ENCODE data around the gene PIK3C2G.

The PIK3C2G gene

GRCh38 chr12:18427520-18427919, 166.2 kb downstream of the PIK3C2G start:
- DNase-seq, result no peak

GRCh38 chr12:18428416-18428815, 167.1 kb downstream of the PIK3C2G start:
- no peak for DNase-seq

- no peak for DNase-seq
These were observed 168.0 kb downstream of the PIK3C2G start for GRCh38 chr12:18429366-18429765.

GRCh38 chr12:18430425-18431048, 169.2 kb downstream of the PIK3C2G start:
- peak; percentile 3 for DNase-seq

GRCh38 chr12:18431771-18432170, 170.5 kb downstream of the PIK3C2G start:
- DNase-seq, result no peak

- DNase-seq, result no peak
These were observed 170.9 kb downstream of the PIK3C2G start for GRCh38 chr12:18432206-18432605.

GRCh38 chr12:18436170-18436569, 174.9 kb downstream of the PIK3C2G start:
- DNase-seq, result no peak

- no peak for DNase-seq
These were observed 178.2 kb downstream of the PIK3C2G start for GRCh38 chr12:18439541-18439940.

- peak; percentile 35 for DNase-seq
These were observed 182.6 kb downstream of the PIK3C2G start for GRCh38 chr12:18443768-18444437.

GRCh38 chr12:18446061-18446644, 184.8 kb downstream of the PIK3C2G start:
- no peak for DNase-seq

- DNase-seq, result no peak
These were observed 193.0 kb downstream of the PIK3C2G start for GRCh38 chr12:18454330-18454729.

- no peak for DNase-seq
These were observed 195.0 kb downstream of the PIK3C2G start for GRCh38 chr12:18456344-18456743.

- no peak for DNase-seq
These were observed 196.0 kb downstream of the PIK3C2G start for GRCh38 chr12:18457362-18457761.

GRCh38 chr12:18461758-18462157, 200.4 kb downstream of the PIK3C2G start:
- DNase-seq, result no peak

- no peak for DNase-seq
These were observed 201.1 kb downstream of the PIK3C2G start for GRCh38 chr12:18462442-18462841.

GRCh38 chr12:18467620-18468245, 206.4 kb downstream of the PIK3C2G start:
- DNase-seq, result no peak

- no peak for DNase-seq
These were observed 207.1 kb downstream of the PIK3C2G start for GRCh38 chr12:18468246-18469075.

GRCh38 chr12:18470251-18470650, 208.9 kb downstream of the PIK3C2G start:
- DNase-seq, result no peak

GRCh38 chr12:18472304-18472703, 211.0 kb downstream of the PIK3C2G start:
- DNase-seq, result no peak

- DNase-seq, result no peak
These were observed 211.5 kb downstream of the PIK3C2G start for GRCh38 chr12:18472806-18473205.

- DNase-seq, result no peak
These were observed 215.5 kb downstream of the PIK3C2G start for GRCh38 chr12:18476861-18477260.

GRCh38 chr12:18479256-18479655, 217.9 kb downstream of the PIK3C2G start:
- no peak for DNase-seq

GRCh38 chr12:18482601-18483120, 221.3 kb downstream of the PIK3C2G start:
- DNase-seq, result no peak
